OCI-LY3 (cell line): ENCODE measurements around the gene UBE2K.
"Not testable (repeated sequence)": the region's sequence is repeated elsewhere in the genome, so short reads cannot be mapped to it uniquely, and the experiment has no call there.

ENCODE experiments used
- CTCF ChIP-seq: fragments of 200-600, 300-600 bp; sonication (generic); IDR thresholded peaks from 2 replicates; pipeline ENCODE4 v1.5.1; 2014; ENCODE audit warnings: antibody characterized with exemption, low read length, low read depth
- EZH2phosphoT487 ChIP-seq: fragments of 200-600 bp; shearing (Covaris generic); IDR thresholded peaks from 2 replicates; pipeline ENCODE4 v1.6.1; 2018; ENCODE audit warnings: antibody characterized with exemption, mixed run types, low read depth

- TF ChIP-seq EZH2phosphoT487, CTCF: not testable (repeated sequence)
Measured at GRCh38 chr4:39656638-39657037, 41.3 kb upstream of the UBE2K start.
